Measurements from ENCODE around the gene PRR20D.
"Not testable (repeated sequence)": the region's sequence is repeated elsewhere in the genome, so short reads cannot be mapped to it uniquely, and the experiment has no call there.

GRCh38 chr13:57166897-57167296, 6.5 kb downstream of the PRR20D start, which contains the start of gene PRR20E:
- not testable (repeated sequence) for TF ChIP-seq EZH2 (IDR thresholded peaks at IDR 0.05; ENCODE audit: insufficient read depth, poor library complexity, severe bottlenecking); EZH2phosphoT487 (IDR thresholded peaks at IDR 0.05; ENCODE audit: insufficient read depth, low read depth)

Measured in GM23248 (cell line).